Upper lobe of left lung (tissue), 4 donors: ENCODE measurements around the gene KCNH1.

Source experiments
- CTCF ChIP-seq, 6 experiments: fragments of 450-650 bp in 4 of 6; fragments of 200-600 bp in 2 of 6; sonication (generic) in 2 of 6; IDR thresholded peaks; one replicate each; pipeline ENCODE4 v1.5.1; 2016 to 2019; ENCODE audit warnings: antibody characterized with exemption in 6 of 6
- POLR2A ChIP-seq, 4 donors: fragments of 450-650 bp; IDR thresholded peaks; one replicate each; pipeline ENCODE4 v1.5.1; 2016 to 2017; ENCODE audit warnings: antibody characterized with exemption in 4 of 4, mild to moderate bottlenecking in 2 of 4
- POLR2AphosphoS5 ChIP-seq, 2 donors: sonication (generic); formaldehyde crosslinking; IDR thresholded peaks; one replicate each; pipeline ENCODE4 v1.5.1; 2017; ENCODE audit warnings: antibody characterized with exemption in 2 of 2

GRCh38 chr1:211111351-211111750 is 22.6 kb downstream of the KCNH1 start:
- TF ChIP-seq CTCF (IDR thresholded peaks at IDR 0.05) (no peak), POLR2A (IDR thresholded peaks at IDR 0.05) (no peak), POLR2AphosphoS5 (IDR thresholded peaks at IDR 0.05) (no peak)
